ENCODE results near the gene DUSP1. TPM values are rescaled to one million over a fixed set of nuclear protein-coding genes. Genes with fewer than 3 reads are reported as not detected.

Gene DUSP1
- total RNA-seq, 1 donor from 2014 or later = 40.7 TPM

GRCh38 chr5:172773481-172774469, 2.8 kb upstream of the DUSP1 start:
- DNase-seq (ENCODE audit: low spot score, unreplicated experiment) = no peak
- TF ChIP-seq, protein P1, sequence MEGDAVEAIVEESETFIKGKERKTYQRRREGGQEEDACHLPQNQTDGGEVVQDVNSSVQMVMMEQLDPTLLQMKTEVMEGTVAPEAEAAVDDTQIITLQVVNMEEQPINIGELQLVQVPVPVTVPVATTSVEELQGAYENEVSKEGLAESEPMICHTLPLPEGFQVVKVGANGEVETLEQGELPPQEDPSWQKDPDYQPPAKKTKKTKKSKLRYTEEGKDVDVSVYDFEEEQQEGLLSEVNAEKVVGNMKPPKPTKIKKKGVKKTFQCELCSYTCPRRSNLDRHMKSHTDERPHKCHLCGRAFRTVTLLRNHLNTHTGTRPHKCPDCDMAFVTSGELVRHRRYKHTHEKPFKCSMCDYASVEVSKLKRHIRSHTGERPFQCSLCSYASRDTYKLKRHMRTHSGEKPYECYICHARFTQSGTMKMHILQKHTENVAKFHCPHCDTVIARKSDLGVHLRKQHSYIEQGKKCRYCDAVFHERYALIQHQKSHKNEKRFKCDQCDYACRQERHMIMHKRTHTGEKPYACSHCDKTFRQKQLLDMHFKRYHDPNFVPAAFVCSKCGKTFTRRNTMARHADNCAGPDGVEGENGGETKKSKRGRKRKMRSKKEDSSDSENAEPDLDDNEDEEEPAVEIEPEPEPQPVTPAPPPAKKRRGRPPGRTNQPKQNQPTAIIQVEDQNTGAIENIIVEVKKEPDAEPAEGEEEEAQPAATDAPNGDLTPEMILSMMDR (IDR thresholded peaks at IDR 0.05; ENCODE audit: unreplicated experiment) = no peak
- Mint-ChIP-seq H3K27me3 (peaks cover 11% of the 10 kb centered on the region), H3K9me3 (ENCODE audit: low read depth) (no peaks in the 10 kb centered on the region), H3K4me3 (ENCODE audit: low read depth) (no peak overlapping the region), H3K4me1 (ENCODE audit: low read depth) (peaks cover 42% of the 10 kb centered on the region), H3K36me3 (ENCODE audit: insufficient read depth) (peaks cover 6% of the 10 kb centered on the region), H3K27ac (peak overlapping the region; percentile 24)

DNA sequence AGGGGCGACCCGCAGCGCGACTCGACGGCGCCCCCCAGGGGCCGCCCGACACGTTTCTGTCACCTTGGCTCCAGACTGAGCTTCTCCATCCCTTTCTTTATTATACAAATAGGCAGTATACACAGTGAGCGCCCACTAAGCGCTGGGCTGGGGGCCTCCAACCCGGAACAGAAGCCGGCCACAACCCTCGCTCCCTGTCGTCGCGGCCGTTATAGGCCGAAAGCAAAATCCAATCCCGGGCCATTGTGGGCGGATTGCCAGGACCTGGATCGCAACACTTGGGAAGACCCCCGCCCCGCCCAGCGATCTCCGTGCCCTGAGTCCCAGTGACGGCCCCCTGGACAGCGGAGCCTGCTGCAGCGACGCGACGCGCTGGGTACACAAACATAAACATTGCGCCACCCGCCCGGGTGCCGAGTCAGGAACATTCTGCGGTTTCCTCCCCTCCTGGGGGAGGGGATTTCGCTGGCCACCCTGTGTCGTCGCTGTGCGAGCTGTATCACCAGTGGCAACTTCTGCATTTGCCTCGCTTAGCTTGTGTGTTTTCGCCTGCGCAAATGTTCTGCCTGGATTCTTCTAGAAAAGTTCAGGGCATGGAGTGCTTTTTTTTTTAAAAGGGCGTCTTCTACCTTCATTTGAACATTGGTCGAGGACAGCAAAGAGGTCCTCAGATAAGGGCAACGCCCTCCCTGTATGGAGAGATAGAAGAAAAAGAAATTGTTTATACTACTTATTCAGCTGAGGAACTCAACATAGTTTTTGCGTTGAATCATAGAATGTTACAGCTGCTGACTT, 1.3 kb upstream of the DUSP1 start:
- peak overlapping the region; percentile 99 for H3K27ac Mint-ChIP-seq
- peaks cover 11% of the 10 kb centered on the region for H3K27me3 Mint-ChIP-seq
- no peaks in the 10 kb centered on the region for H3K9me3 Mint-ChIP-seq (ENCODE audit: low read depth)
- TF ChIP-seq, protein P1 (IDR thresholded peaks at IDR 0.05; ENCODE audit: unreplicated experiment) = peak; percentile 91
- H3K4me3 Mint-ChIP-seq (ENCODE audit: low read depth) = peak overlapping the region; percentile 71
- DNase-seq (ENCODE audit: low spot score, unreplicated experiment) = peak; percentile 67
- peaks cover 35% of the 10 kb centered on the region for H3K4me1 Mint-ChIP-seq (ENCODE audit: low read depth)
- peaks cover 11% of the 10 kb centered on the region for H3K36me3 Mint-ChIP-seq (ENCODE audit: insufficient read depth)

DNA sequence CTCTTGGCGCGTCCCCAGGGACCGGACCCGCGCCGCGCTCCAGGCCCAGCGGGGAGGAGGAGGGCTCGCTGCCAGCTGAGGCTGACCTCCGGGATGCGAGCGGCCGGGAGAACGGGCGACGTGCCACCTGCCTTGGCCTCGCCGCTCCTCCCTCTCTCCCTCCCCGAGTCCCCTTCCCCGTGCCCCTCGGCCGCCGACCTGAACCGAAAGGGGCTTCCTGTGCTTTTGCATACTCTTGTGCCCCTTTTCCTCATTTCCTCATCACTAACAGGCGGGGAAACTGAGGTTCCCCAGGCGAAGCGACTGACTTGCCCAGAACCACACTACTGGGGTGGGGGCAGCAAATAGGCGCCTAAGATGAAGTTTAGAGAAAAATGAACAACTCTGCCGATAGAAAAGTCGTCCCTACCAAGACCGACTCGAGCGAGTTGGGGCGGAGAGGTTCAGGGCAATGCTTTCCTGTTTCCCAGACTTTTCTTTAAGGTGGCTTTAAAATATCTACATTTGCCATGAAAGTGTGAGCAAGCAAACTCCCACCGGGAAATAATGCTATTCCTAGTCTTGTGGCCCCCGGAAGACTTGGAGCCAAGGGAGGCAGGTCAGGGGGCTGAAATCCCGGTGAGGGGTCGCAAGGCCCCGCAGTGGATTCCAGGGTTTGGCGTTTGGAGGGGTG, 580 bp upstream of the DUSP1 start:
- Mint-ChIP-seq H3K27me3 (peaks cover 11% of the 10 kb centered on the region), H3K9me3 (ENCODE audit: low read depth) (no peaks in the 10 kb centered on the region), H3K4me3 (ENCODE audit: low read depth) (peak overlapping the region; percentile 71), H3K4me1 (ENCODE audit: low read depth) (peaks cover 34% of the 10 kb centered on the region), H3K36me3 (ENCODE audit: insufficient read depth) (peaks cover 12% of the 10 kb centered on the region), H3K27ac (peak overlapping the region; percentile 99)
- TF ChIP-seq, protein P1 (IDR thresholded peaks at IDR 0.05; ENCODE audit: unreplicated experiment) = no peak
- DNase-seq (ENCODE audit: low spot score, unreplicated experiment) = no peak

GRCh38 chr5:172770374-172770674, 671 bp downstream of the DUSP1 start:
- peak overlapping the region; percentile 97 for H3K27ac Mint-ChIP-seq
- peaks cover 44% of the 10 kb centered on the region for H3K4me1 Mint-ChIP-seq (ENCODE audit: low read depth)

More at GRCh38 chr5:172770374-172770674, 671 bp downstream of the DUSP1 start:
- no peak for DNase-seq (ENCODE audit: low spot score, unreplicated experiment)
- peaks cover 12% of the 10 kb centered on the region for H3K36me3 Mint-ChIP-seq (ENCODE audit: insufficient read depth)
- peak overlapping the region; percentile 92 for H3K4me3 Mint-ChIP-seq (ENCODE audit: low read depth)
- peaks cover 7% of the 10 kb centered on the region for H3K27me3 Mint-ChIP-seq
- TF ChIP-seq, protein P1 (IDR thresholded peaks at IDR 0.05; ENCODE audit: unreplicated experiment) = no peak
- H3K9me3 Mint-ChIP-seq (ENCODE audit: low read depth) = no peaks in the 10 kb centered on the region
